Activated T-cell treated with anti-CD3 and anti-CD28 coated beads for 48 hours (primary cell): Measurements from ENCODE around the gene SDS.
"Not testable (repeated sequence)": the region's sequence is repeated elsewhere in the genome, so short reads cannot be mapped to it uniquely, and the experiment has no call there.

Source experiments
- DNase-seq: peaks from one replicate; pipeline ENCODE4 v3.0.0-alpha.2; 2020; ENCODE audit warnings: low read depth

Gene SDS

DNA sequence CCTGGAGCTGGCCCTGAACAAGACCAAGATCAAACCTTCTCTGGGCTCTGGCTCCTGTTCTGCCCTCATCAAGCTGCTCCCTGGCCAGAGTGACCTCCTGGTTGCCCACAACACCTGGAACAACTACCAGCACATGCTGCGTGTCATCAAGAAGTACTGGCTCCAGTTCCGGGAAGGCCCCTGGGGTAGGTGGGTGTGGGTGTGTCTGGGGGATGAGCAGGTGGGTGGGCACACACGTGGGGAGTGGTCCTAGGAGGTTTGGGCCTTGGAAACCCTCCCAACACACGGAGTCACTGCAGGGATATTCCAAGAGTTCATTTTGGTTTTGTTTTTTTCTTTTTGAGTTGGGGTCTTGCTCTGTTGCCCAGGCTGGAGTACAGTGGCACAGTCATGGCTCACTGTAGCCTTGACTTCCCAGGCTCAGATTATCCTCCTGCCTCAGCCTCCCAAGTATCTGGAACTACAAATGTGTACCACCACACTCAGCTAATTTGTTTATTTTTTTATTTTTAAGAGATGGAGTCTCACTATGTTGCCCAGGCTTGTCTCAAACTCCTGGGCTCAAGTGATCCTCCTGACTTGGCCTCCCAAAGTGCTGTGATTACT is 28.8 kb downstream of the SDS start:
- no peak for DNase-seq

DNA sequence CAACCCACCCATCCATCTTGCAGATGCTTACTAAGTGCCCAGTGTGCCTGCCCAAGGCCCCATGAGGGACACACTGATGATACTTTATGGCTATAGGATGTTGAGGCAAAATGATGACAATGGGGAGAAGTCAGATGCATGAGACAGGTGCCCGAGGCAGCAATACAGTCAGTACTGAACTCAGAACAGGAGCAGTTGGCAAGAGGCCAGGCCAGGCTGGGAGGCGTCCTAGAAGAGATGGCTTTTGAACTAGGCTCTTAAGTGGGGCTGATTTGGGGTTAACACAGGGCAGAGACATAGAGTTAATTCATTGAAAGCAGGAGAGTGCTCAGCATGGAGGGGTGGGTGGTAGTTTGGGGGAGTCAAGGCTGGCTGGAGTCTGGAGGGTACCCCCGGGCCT is 29.7 kb downstream of the SDS start:
- DNase-seq: no peak

DNA sequence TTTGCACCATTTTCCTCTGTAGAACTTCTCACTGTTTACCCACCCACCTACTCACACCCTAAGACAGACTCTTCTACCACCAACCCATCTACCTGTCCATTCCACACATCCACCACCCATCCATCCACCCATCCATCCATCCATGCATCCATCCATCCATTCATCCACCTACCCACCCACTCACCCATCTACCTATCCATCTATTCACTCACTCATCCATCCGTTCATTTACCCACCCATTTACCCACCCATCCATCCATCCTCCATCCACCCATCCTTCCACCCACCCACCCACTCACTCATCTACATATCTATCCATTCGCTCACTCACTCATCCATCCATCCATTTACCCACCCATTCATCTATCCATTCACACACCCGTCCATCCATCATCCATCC is 30.2 kb downstream of the SDS start:
- DNase-seq: no peak

DNA sequence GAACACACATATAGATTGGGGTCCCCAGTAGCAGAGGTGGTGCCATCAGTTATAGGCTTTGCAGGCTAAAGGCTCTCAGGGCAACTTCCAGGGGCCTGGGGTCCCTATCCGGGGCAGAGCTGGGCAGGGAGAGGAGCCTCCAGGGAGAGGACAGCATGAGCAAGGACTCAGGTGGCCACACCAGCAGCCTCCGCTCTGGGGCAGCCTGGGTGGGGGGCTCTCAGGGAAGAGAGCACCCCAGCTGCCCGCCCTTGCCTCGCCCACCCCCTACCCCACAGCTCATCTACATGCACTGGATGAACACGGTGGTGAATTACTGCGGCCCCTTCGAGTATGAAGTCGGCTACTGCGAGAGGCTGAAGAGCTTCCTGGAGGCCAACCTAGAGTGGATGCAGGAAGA is 31.3 kb downstream of the SDS start:
- no peak for DNase-seq

DNA sequence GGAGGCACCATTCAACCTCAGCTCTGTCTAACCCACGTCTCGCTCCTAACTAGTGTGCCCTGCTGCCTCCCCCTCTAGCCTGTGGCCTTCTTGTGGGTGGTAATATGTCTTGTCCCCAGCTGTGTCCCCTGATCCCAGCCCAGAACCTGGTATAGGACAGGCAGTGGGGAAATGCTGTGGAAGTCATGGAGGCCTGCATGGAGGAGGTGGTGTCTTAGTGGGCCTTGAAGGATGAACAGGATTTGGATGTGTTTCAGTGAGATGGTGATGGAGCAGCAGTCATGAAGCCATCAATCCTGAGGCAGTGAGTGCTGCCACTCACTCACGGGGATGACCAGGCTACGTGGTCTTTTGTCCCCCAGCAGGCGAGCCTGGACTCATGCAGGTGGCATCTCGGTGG is 31.9 kb downstream of the SDS start:
- no peak for DNase-seq

DNA sequence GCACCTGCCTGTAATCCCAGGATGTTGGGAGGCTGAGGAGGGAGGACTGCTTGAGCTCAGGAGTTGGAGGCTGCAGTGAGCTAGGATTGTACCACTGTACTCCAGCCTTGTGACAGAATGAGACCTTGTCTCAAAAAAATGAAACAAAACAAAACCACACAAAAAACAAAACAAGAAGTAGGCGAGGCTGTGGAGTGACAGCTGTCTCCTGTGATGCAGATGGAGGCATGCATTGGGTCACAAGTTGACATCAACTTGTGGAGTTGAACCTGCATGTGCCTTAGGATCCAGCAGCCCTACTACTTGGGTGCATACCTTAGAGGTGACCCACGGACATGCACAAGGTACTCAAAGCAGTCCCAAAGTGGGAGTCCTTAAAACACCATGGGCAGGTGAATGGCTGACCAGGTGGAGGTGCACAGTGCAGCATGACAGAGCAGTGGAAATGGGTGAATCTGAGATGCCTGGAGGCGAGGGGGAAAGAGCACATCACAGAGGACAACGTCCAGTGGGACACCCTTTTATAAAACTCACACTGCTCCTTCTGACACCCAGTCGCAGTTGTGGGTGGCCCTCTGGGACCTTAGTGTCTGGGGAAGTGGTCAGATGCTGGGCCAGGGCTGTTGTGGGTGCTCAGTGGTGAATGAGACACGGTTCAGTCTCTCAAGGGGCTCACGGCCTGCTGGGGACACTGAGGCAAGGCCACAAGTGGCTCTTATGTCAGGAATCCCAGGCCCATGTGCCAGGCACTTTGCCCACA is 32.6 kb downstream of the SDS start:
- DNase-seq: no peak

DNA sequence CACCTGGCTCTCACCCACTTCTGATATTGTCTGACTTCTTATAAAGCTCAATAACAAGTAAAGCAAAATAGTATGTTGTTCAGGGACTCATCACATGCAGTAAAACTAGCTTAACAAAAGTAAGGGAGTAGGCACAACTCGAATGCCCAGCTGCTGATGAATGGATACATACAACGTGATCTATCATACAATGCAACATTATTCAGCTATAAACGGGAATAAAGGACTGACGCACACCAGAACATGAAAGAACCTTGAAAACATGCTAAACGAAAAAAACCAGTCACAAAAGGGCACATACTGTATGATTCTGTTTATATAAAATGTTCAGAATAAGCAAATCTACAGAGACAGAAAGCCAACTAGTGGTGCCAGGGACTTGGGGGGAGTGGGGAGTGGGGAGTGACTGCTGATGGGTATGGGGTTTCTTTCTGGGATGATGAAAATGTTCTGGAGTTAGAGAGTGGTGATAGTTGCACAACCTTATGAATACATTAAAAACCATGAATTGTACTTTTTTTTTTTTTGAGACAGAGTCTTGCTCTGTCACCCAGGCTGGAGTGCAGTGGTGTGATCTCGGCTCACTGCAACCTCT is 34.2 kb downstream of the SDS start:
- no peak for DNase-seq

DNA sequence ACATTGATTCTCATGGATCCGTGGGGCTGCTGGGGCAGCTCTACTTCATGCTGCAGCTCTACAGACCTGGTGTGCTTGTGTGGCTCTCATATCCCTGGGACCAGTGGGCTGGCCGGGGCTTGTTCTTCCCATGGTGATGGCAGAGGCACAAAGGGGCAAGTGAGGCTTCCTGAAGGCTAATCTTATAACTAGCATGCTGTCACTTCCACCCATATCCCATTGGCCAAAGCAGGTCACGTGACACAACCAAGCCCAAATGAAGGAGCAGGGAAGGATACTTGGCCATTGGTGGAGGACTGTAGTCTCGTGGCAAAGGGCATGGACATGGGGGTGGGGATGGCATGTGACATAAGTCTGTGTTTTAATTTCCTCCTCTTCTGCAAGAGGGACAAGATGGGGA is 35.4 kb downstream of the SDS start:
- no peak for DNase-seq

DNA sequence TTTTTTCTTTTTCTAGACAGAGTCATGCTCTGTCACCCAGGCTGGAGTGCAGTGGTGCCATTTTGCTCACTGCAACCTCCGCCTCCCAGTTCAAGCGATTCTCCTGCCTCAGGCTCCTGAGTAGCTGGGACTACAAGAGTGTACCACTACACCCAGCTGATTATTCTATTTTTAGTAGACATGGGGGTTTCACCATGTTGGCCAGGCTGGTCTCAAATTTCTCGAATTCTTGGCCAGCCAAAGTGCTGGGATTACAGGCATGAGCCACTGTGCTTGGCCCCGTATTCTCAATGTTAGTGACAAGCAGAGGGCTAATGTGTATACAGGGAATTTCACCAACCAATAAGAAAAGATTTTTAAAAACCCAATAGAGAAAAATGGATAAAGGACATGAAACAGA is 36.9 kb downstream of the SDS start:
- DNase-seq: no peak

DNA sequence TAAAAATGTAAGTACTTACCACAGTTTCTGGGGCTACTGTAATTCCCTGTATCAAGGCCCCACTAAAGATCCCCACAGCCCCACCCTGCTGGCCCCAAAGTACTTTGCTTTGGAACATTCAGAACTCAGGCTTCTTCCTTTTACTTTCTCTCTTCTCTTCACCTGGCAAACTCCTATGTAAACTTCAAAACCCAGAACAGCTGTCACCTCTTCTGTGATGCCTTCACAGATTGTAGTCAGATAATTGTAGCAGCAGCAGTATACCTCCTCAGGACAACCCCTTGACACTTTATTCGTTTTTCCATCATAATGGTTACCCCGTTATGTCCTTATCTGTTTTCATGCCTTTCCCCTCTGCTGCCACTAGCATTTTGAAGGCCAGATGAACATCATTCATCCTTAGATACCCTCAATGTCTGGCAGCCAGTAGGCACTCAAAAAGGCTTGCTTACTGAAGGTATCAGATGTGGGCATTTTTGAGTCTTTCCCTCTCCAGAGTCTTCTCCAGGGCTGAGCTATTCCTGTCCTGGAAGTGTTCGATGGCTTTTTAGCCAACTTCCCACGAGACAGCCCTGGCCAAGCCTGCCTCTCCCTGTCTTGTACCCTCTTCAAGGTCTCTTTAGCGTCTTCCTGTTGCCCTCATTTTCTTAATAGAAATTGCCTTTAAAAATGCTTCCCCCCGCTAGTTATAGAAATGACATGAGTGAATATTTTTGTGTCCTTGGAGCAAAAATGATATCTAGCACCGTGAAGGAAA is 37.9 kb downstream of the SDS start:
- no peak for DNase-seq

DNA sequence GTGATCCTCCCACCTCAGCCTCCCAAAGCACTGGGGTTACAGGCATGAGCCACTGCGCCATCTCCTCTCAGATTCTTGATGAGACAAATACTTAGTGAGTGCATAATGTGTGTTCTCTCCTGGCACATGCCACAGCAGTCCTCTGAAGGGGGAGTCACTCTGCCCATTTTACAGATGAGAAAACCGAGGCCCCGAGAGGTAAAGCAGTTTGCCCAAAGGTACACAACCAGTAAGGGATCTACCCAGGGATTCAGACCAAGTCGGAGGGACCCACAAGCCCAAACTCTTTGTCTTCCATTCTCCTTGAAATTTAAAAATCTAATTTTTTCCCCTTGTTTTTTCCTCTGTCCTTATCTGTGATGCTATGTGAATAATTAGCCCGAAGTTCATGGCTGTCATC is 39.0 kb downstream of the SDS start:
- DNase-seq: no peak

DNA sequence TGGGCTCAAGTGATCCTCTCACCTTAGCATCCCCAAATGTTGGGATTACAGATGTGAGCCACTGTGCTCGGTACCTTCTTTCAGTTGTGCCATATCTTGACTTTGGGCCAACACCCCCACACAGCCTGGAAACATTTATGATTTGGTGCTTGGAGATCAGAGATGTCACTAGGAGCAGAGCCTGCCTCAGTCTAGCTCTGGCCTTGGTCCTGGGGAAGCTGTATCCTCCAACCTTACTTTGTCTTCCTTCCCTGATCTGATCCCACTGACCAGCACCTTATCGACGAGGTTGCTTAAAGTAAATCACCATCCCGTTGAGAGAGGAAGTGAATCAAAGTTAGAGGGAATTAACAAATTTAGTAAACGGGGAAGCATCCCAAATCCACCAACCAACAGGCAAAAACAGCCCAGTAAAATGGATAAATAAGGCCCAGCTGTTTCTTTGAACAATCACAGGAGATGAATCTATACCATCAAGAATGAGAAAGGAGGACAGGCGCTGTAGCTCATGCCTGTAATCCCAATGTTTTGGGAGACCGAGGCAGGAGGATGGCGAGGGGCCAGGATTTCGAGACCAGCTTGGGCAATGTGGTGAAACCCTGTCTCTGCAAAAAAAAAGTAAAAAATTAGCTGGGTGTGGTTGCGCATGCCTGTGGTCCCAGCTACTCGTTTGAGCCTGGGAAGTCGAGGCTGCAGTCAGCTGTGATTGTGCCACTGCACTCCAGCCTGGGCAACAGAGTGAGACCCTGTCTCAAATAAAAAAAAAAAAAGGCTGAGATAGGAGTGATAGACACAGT is 41.9 kb downstream of the SDS start:
- no peak for DNase-seq

DNA sequence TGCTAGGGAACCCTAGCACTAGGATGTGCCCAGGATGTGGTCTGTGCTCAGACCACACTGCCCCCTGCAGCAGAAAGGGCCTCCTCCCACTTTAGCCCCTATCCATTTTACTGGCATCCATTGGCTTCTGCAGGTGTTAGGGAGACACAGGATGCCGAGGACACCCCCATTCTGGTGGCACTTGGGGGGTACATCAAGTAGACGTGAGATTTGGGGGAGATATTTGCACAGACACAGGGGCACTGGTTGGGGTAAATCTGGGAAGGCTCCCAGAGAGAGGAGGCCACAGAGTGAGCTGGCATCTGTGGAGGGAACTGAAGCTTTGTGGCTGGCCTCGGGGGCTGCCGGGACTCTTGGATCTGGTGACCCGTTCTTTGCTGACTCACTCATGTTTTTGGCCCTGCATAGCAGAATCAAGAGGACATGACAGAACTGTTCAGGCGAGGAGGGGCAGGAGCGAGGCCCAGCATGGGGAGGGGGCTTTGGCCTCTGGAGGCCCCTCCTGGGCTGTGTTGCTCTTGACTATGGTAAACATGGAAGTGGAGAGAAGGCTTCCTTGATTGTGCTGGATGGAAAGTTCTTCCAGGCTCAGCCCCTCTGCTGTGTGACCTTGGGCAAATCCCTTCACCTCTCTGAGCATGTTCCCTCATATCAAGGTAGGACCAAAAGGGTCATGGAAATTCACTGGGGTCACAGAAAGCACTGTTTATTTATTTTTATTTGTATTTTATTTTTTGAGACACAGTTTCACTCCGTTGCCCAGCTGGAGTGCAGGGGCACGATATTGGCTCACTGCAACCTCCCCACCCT is 43.5 kb downstream of the SDS start:
- DNase-seq: no peak

DNA sequence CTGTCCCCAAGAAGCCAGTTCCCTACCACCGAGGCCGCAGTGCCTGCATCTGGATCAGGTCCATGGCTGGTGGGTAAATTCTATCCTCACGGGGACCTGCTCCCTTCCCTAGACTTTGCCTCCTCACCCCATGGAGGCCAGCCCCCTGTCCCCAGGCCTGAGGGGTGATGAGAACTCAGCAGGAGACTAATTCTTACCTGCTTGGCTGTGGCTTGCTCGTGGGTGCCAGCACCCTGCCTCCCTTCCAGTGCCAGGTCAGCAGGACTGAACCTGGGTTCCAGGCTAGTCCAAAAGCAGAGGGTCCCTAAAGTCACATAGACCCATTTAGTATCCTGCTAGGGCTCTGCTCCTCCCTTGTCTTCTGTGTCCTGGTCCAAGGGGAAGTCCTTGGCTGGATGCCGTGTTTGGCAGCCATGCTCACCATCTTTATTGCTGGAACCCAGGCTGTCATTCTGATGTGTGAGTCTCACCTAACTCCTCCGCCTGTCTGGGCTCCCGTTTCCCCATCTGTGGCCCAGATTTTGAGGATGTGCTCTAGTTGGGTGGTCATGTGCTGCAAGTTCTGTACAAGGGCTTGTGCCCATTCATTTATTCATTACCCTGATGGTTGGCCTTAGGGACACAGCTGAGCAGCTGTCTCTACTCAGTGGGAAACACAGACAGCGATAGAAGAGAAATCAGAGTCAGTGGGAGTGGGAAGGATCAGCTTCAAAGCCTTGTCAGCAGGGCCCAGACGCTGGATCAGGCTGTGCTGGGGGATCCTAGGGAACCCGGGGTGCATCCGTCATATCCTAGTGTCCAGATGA is 44.4 kb downstream of the SDS start:
- DNase-seq: no peak

DNA sequence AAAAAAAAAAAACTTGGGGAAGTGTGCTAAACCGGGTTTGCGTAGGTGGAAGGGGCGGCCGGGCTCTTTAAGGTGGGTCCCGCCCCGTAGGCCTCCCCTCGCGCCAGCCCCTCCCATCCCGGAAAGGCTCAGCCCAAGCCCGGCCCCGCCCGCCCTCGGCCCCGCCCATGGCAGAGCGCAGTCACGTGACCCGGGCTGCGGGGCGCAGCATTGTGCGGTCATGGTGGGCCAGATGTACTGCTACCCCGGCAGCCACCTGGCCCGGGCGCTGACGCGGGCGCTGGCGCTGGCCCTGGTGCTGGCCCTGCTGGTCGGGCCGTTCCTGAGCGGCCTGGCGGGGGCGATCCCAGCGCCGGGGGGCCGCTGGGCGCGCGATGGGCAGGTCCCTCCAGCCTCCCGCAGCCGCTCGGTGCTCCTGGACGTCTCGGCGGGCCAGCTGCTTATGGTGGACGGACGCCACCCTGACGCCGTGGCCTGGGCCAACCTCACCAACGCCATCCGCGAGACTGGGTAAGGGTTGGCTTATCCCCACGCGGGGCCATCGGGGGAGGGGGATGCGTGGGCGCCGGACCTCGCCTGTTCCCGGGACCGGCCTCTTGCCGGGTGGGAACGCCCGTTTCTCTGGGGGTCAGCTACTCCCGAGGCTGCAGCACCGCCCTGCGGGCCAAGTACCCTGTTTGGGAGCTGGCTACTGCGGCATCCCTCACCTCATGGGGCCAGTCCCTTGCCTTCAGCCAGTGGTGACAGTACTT is 45.1 kb downstream of the SDS start, which contains the start of gene PLBD2:
TSS of gene PLBD2 (plus strand) at position 207 of the 752 bp plus-strand sequence. CDS start at position 221, 14 bp downstream.
- peak; percentile 92 for DNase-seq

DNA sequence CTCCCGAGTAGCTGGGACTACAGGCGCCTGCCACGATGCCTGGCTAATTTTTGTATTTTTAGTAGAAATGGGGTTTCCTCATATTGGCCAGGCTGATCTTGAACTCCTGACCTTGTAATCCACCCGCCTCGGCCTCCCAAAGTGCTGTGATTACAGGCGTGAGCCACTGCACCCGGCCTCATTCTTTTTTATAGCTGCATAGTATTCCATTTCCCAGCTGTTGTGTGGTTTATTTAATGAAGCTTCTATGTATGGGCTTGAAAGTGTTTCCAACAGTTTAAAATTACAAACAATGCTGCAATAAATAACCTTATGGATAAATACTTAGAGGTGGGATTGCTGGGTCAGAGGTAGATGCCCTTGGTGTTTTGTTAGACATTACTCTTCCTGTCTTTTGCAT is 49.5 kb downstream of the SDS start:
- DNase-seq: not testable (repeated sequence)

DNA sequence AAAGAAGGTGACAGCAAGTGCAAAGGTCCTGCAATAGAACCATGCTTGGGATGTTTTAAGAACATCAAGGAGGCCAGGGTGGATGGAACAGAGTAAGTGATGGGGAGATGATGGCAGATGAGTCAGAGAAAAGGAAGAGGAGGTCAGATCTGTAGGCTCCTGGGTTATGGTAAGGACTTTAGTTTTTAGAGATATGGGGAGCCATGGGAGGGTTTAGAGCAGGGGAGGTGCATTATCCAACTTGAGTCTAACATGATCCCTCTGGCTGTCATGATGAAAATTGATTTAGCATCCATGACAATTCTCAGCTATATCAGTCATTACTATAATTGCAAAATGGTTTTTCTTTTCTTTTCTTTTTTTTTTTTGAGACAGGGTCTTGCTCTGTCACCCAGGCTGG is 52.6 kb downstream of the SDS start:
- DNase-seq: no peak

DNA sequence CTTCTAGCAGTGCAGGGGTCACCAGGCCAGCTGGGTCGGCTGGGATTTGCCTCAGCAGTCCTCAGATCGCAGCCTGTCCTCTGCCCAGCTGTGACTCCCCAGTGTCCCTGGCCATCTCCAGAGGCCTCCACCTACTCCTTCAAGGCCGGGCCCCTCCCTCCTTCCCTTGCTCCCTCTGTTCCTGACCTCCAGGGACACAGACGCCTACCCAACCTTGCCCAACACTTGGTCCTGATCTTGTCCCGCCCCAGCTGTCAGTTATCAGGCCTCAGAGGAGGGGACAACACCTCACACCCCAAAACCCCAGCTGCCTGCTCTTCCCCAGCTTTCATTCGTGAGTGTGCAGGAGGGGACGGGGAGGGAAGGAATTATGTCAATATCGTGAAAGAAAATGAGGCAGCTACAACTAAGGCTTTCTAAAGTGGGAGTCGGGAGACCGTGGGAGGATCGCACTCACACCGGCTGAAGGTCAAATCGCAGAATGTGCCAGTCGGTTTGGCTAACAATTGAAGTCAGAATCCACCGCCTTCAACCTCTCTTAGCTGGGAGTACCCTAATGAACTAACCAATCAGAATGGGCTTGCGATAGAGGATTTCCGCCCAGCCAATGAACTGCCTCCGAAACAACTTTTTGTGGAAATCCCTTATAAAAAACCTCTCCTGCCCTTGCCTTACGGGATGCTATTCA is 54.7 kb downstream of the SDS start:
- DNase-seq: no peak

DNA sequence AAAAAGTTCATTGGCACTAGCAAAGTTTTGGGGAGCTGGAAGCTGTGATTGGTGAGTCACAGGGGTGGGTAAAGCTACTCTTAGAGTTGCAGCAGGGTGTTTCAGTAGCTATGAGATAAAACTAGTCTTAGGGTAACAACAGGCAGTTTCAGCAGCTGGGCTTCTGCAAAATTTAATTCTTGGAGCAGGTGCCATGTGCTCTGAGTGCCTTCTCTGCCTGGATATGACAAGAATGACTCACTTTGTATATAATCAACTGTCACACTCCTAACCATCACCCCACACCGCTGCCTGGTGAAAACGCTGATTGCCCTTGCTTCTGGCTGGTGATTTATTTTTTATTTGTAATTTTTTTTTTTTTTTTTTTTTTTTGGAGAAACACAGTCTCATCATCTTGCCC is 55.8 kb downstream of the SDS start:
- DNase-seq: no peak
